GM12873 (cell line): ENCODE measurements around the gene TRIM15.

Experiments
- CTCF ChIP-seq: IDR thresholded peaks from 2 replicates; pipeline ENCODE4 v1.5.1; 2012; ENCODE audit warnings: low read depth, mild to moderate bottlenecking, moderate library complexity, low read length, control low read depth; ENCODE audit not compliant: insufficient read depth; ENCODE audit errors: missing control alignments

Gene TRIM15

GRCh38 chr6:30149858-30150550, 13.3 kb upstream of the TRIM15 start:
- no peak for TF ChIP-seq CTCF

GRCh38 chr6:30150671-30151395, 12.5 kb upstream of the TRIM15 start:
- TF ChIP-seq CTCF, result no peak

- no peak for TF ChIP-seq CTCF
Measured at GRCh38 chr6:30151580-30151979, 11.8 kb upstream of the TRIM15 start.

- no peak for TF ChIP-seq CTCF
Measured at GRCh38 chr6:30152016-30152673, 11.2 kb upstream of the TRIM15 start.

- TF ChIP-seq CTCF, result no peak
Measured at GRCh38 chr6:30152910-30153610, 10.3 kb upstream of the TRIM15 start.

- TF ChIP-seq CTCF, result no peak
Measured at GRCh38 chr6:30154061-30154460, 9.3 kb upstream of the TRIM15 start.

GRCh38 chr6:30154709-30155519, 8.4 kb upstream of the TRIM15 start:
- no peak for TF ChIP-seq CTCF
